Measurements from ENCODE around the gene C16orf74. TPM values are rescaled to one million over a fixed set of nuclear protein-coding genes. Genes with fewer than 3 reads are reported as not detected.
A peak's percentile ranks its signal among the peaks of the same experiment; 100 is the strongest.

The C16orf74 gene
- polyA plus RNA-seq, 1 donor from 2014 or later, result 39.7 TPM

DNA sequence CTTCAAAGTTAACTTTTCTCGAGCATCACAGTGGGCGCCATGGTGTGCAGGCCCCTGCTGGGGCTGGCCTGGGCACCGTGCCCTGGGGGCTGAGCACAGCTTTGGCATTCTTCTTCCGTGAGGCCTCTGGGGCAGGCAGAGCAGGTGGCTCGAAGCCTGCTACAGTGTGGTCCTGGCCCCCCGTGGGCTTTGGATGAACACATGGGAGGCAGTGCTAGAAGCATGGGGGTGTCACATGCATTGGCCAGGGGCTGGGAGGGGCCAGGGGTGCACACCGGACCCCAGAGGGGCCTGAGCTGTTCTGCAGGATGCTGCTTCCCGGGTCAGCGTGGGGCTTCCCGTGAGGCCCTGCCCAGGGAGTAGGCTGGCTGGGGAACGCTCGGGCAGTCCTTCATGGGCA lies 12.1 kb upstream of the C16orf74 start:
- H3K9me3 Mint-ChIP-seq, result no peaks in the 10 kb centered on the region
- peaks cover 4% of the 10 kb centered on the region for H3K36me3 Mint-ChIP-seq
- no peak overlapping the region for H3K4me3 Mint-ChIP-seq
- H3K27ac Mint-ChIP-seq, result no peak overlapping the region
- H3K4me1 Mint-ChIP-seq, result peaks cover 19 to 27% (median 27%) of the 10 kb centered on the region in 3 donors
- peaks cover 4% of the 10 kb centered on the region for H3K27me3 Mint-ChIP-seq

- H3K4me3 Mint-ChIP-seq, result peak overlapping the region in 2 of 4 donors; percentile 50 to 72
- peaks cover 26 to 39% (median 36%) of the 10 kb centered on the region in 3 donors for H3K4me1 Mint-ChIP-seq
- H3K9me3 Mint-ChIP-seq, result no peaks in the 10 kb centered on the region
- H3K27ac Mint-ChIP-seq, result peak overlapping the region in 1 of 3 donors; percentile 56
- peaks cover 4% of the 10 kb centered on the region for H3K36me3 Mint-ChIP-seq
- H3K27me3 Mint-ChIP-seq, result peaks cover 4% of the 10 kb centered on the region
Observed at GRCh38 chr16:85761861-85762260, 11.0 kb upstream of the C16orf74 start.

DNA sequence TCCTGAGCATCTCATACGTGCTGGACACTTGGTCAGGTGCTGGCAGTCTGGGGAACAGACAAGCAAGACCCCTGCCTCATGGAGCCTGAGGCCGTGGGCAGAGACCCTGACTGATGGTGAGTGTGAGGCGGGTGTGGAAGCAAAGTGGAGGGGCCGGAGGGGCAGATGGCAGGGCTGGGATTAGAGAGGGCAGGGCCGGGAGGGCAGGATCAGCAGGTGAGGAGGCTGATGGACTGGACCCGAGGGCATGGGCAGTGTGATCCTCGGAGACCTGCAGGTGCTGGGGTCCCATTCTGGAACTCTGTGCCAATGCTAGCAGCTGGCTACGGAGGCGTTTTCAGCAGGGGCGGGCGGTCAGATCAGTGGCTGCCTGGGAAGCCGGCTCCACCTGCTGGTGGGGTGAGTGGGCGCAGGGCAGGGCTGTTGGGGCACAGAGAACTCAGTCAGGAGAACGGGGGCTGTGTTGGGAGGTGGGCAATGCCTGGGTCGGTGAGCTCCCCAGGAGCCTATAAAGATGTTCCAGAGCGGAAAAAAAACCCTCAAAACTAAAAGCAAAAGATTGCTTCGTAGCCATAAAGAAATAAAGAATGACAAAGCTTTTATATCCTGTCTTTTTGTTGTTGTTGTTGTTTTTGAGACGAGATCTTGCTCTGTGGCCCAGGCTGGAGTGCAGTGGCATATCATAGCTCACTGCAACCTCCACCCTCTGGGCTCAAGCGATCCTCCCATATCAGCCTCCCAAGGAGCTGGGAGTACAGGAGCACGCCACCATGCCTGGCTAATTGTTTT lies 8.9 kb upstream of the C16orf74 start:
- Mint-ChIP-seq H3K4me3 (peak overlapping the region in 3 of 4 donors; percentile 59 to 83 (median 83)), H3K4me1 (peaks cover 34 to 50% (median 50%) of the 10 kb centered on the region in 3 donors), H3K27ac (peak overlapping the region in 2 of 3 donors; percentile 30 to 99)

GRCh38 chr16:85759136-85759535 lies 8.2 kb upstream of the C16orf74 start:
- H3K36me3 Mint-ChIP-seq, result peaks cover 4% of the 10 kb centered on the region
- peak overlapping the region; percentile 19 to 87 (median 40) for H3K4me3 Mint-ChIP-seq
- H3K27ac Mint-ChIP-seq, result peak overlapping the region; percentile 30 to 99 (median 68)
- peaks cover 40 to 57% (median 55%) of the 10 kb centered on the region in 3 donors for H3K4me1 Mint-ChIP-seq
- peaks cover 4% of the 10 kb centered on the region for H3K27me3 Mint-ChIP-seq
- no peaks in the 10 kb centered on the region for H3K9me3 Mint-ChIP-seq

More for the DNA sequence above, 8.9 kb upstream of the C16orf74 start:
- Mint-ChIP-seq H3K27me3 (peaks cover 4% of the 10 kb centered on the region), H3K36me3 (peaks cover 4% of the 10 kb centered on the region), H3K9me3 (no peaks in the 10 kb centered on the region)

- Mint-ChIP-seq H3K9me3 (no peaks in the 10 kb centered on the region), H3K4me1 (peaks cover 52 to 73% (median 72%) of the 10 kb centered on the region in 3 donors), H3K27me3 (peaks cover 3% of the 10 kb centered on the region), H3K36me3 (peaks cover 4% of the 10 kb centered on the region), H3K27ac (peak overlapping the region; percentile 97 to 99 (median 99)), H3K4me3 (peak overlapping the region; percentile 77 to 95 (median 86))
Observed at GRCh38 chr16:85757341-85757822, 6.5 kb upstream of the C16orf74 start.

DNA sequence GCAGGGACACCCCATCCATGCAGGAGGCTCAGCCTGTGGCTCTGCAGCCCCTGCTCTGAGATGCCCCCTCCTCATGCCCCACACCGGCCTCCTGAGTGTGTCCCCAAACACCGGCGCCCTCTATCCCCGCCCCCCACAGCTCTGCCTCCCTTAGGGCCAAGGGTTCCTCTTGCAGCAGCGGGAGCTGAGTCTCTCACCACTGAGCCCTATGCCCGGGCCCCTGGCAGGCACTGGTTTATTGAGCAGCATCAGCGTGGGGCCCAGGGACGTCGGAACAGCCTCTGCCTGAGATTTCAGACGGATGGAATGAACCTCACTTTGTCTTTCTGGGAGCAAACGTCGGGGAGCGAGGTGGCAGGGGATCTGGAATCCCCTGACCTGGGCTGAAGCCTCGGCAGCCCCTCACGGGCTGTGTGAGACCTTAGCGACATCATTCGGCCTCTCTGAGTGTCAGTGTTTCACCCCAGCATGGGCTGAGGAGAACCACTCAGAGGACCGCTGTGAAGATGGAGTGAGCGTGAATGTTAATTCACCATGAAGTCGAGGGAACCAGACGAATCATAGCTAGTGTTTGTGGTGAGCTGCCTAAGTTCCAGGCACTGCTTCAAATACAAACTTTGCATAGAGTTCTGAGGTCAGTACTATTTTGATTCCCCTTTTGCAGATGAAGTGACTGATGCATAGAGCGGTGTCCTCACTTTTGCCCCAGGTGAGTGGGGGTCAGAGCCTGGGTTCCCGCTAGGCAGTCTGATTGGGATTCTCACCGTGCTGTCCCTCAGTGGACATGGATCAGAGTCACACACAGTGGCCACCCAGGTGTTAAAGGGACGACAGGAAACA lies 5.3 kb upstream of the C16orf74 start:
- H3K9me3 Mint-ChIP-seq, result no peaks in the 10 kb centered on the region
- H3K27me3 Mint-ChIP-seq, result peaks cover 6% of the 10 kb centered on the region
- H3K4me1 Mint-ChIP-seq, result peaks cover 54 to 74% (median 74%) of the 10 kb centered on the region in 3 donors
- H3K27ac Mint-ChIP-seq, result peak overlapping the region; percentile 97 to 99 (median 99)
- H3K36me3 Mint-ChIP-seq, result no peaks in the 10 kb centered on the region
- peak overlapping the region; percentile 77 to 95 (median 86) for H3K4me3 Mint-ChIP-seq

DNA sequence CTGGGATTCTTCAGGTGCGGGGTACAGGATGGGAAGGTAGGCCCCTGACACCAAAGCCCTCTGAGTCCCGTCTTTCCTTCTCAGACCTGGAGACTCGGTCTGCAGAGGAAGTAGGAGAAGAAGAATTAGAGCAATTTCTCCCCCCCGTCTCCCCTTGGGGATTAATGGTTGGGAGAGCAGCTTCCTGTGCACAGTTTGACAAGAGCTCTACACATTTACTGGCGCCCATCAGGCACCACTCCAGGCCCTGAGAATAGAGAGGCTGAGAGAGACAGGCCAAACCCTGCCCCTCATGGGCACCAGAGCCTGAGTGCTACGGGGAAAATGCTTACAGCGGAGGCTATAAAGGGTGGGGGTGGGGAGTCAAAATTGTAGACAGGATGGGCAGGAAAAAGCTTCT lies 3.5 kb upstream of the C16orf74 start:
- peaks cover 0 to 2% (median 0%) of the 10 kb centered on the region in 3 donors for H3K9me3 Mint-ChIP-seq
- H3K36me3 Mint-ChIP-seq, result no peaks in the 10 kb centered on the region
- peaks cover 7% of the 10 kb centered on the region for H3K27me3 Mint-ChIP-seq
- H3K4me3 Mint-ChIP-seq, result peak overlapping the region in 3 of 4 donors; percentile 87 to 95 (median 88)
- H3K27ac Mint-ChIP-seq, result peak overlapping the region; percentile 89 to 99 (median 99)
- H3K4me1 Mint-ChIP-seq, result peaks cover 59 to 70% (median 70%) of the 10 kb centered on the region in 3 donors

DNA sequence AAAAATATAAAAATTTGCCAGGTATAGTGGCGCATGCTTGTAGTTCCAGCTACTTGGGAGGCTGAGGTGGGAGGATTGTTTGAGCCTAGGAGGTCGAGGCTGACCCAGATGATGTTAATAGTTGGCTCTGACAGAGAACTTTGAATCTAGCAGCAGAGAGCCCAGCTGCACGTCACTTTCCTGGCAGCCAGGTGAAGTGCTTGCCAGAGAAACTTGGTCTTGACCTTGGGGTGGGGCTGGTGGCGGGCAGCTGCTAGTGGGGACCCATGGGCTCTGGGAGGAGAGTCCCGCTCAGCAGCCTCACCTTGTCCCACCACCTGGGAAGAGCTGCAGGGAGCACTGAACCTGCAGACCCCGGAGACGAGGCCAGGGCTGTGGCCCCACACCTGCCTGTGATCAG lies 3.1 kb upstream of the C16orf74 start:
- peaks cover 0 to 2% (median 0%) of the 10 kb centered on the region in 3 donors for H3K9me3 Mint-ChIP-seq
- no peaks in the 10 kb centered on the region for H3K36me3 Mint-ChIP-seq
- H3K4me3 Mint-ChIP-seq, result peak overlapping the region in 3 of 4 donors; percentile 87 to 95 (median 88)
- H3K4me1 Mint-ChIP-seq, result peaks cover 54 to 66% (median 66%) of the 10 kb centered on the region in 3 donors
- peak overlapping the region; percentile 89 to 99 (median 99) for H3K27ac Mint-ChIP-seq
- H3K27me3 Mint-ChIP-seq, result peaks cover 7% of the 10 kb centered on the region

GRCh38 chr16:85753559-85753958 lies 2.7 kb upstream of the C16orf74 start:
- peaks cover 55 to 63% (median 63%) of the 10 kb centered on the region in 3 donors for H3K4me1 Mint-ChIP-seq
- H3K27me3 Mint-ChIP-seq, result peaks cover 7% of the 10 kb centered on the region
- peaks cover 0 to 2% (median 0%) of the 10 kb centered on the region in 3 donors for H3K9me3 Mint-ChIP-seq
- peak overlapping the region in 2 of 3 donors; percentile 69 to 99 for H3K27ac Mint-ChIP-seq
- H3K36me3 Mint-ChIP-seq, result peaks cover 2% of the 10 kb centered on the region
- peak overlapping the region in 2 of 4 donors; percentile 88 to 95 for H3K4me3 Mint-ChIP-seq

DNA sequence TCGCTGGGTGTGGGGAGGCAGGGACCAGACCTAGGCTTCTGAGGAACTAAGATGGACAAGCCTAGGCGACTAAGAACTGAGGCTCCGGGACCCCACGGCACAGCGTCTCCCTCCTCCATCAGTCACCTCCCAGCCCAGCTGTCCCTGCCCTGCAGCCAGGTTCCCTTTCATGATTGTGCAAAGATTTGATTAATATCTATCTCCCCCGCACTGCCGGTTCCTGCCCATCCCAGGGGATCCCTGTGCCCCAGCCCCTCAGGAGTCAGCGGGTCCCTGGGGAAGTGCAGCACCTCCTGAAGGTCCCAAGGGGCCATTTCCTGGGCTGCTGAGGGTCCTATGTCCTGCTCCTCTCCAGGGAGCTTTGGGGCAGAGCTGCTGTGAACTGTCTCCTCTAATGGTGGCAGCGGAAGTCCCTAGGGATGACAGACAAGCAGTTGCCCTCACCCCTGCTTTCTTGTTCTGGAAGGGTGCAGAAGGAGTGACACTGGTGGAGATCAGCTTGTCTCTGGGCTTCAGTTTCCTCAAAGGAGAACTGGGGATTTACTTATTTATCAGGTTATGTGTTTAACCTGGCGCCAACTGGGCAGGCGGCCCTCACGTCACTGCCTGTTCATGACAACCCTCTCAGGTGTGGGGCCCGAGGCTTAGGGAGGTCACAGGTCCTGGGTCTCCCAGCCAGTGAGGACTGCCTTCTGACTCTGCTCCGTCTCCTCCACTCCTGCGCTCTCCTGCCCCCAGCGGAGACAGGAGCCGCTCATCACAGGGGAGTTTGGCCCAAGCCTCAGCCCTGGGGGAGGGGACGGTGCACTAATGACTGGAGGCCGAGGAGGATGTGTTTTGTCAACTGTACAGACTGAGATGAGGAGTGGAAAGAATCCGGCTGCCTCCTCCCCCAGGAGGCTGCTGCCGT lies 1.9 kb upstream of the C16orf74 start:
- Mint-ChIP-seq H3K27me3 (peaks cover 7% of the 10 kb centered on the region), H3K36me3 (peaks cover 4% of the 10 kb centered on the region), H3K4me3 (peak overlapping the region; percentile 30 to 93 (median 86)), H3K27ac (peak overlapping the region; percentile 35 to 99 (median 69)), H3K4me1 (peaks cover 52 to 61% (median 60%) of the 10 kb centered on the region in 3 donors), H3K9me3 (peaks cover 0 to 2% (median 0%) of the 10 kb centered on the region in 3 donors)

DNA sequence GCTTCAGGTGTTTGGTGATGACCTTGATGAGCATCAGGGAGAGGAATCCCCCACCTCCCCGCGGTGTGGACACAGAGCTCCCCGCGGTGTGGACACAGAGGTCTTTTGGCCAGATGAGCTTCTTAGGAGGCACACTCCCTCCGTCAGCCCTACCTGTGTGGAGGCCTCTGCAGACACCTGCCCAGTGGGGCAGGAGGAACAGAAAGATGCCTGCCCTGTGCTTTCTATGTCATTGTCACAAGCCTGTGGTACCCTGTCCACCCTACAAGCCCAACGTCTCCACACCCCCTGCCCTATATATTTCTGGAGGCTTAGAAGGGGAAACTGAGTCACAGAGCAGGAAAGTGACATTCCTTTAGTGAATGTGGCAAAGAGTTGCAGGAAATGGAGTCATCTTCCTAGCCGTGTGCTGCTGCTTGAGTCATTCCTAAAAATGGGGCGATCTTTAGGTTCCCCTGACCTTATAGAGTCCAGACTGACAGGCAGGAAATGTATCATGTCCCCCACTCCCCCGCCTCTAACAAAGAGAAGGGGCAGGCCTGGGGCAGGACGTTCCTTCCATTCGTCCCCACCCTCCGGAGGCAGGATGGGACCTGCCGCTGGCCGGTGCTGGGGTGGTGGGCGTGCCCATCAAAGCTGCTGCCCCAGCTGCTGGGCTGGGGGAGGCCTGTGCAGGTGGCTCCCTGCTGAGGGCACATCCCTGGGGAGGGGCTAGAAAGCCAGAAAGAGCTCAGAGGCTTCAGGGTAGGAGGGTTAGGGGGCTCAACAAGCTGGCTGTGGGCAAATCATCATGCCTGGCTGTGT lies 1.0 kb upstream of the C16orf74 start:
- Mint-ChIP-seq H3K9me3 (peaks cover 0 to 2% (median 0%) of the 10 kb centered on the region in 3 donors), H3K4me1 (peaks cover 54 to 60% (median 58%) of the 10 kb centered on the region in 3 donors), H3K27me3 (peaks cover 7% of the 10 kb centered on the region), H3K36me3 (peaks cover 4% of the 10 kb centered on the region), H3K4me3 (peak overlapping the region; percentile 75 to 93 (median 86)), H3K27ac (peak overlapping the region in 2 of 3 donors; percentile 24 to 99)

DNA sequence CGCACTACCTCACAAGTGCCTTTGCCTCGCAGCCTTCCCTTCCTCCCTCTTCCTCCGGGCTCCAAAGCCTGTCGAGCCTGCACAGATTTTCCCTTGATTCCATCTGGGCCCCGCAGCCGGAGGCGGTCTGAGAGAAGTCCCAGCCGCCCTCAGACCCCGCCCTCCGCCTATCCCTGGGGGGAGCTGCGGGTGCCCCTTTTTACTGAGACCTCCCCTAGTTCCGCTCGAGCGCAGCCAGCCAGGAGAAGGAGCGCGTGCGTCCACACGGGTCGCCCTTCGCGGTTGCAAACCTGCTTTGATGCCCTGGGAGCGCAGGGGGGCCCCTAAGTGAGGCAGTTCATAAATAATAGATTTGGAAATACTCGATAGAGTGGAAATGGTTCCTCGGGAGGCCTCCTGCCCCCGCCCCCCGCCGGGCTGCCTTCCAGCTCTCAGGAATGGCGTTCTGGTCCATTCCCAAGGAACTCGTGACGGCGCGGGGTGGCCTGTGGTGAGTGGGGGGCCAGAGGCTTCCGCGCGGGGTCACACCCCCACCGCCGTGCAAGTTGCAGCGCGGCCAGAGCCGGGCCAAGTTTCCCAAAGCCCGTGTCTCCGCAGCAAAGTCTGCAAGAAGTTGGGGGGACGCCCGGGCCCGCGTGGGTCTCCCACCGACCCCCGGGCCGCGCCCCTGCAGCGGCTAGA lies 610 bp downstream of the C16orf74 start:
- peaks cover 49 to 56% (median 55%) of the 10 kb centered on the region in 3 donors for H3K4me1 Mint-ChIP-seq
- peaks cover 7% of the 10 kb centered on the region for H3K27me3 Mint-ChIP-seq
- peaks cover 0 to 2% (median 0%) of the 10 kb centered on the region in 3 donors for H3K9me3 Mint-ChIP-seq
- peak overlapping the region; percentile 73 to 83 (median 78) for H3K27ac Mint-ChIP-seq
- peak overlapping the region; percentile 86 to 99 (median 92) for H3K4me3 Mint-ChIP-seq
- peaks cover 4% of the 10 kb centered on the region for H3K36me3 Mint-ChIP-seq
